IgD-negative memory B cell (primary cell): ENCODE data around the gene IL1RL2. TPM values are rescaled to one million over a fixed set of nuclear protein-coding genes. Genes with fewer than 3 reads are reported as not detected.

Experiments
- H3K27ac Mint-ChIP-seq, 3 donors: one replicate each; pipeline ENCODE4 v1.8.0; 2020 to 2022; ENCODE audit warnings: mild to moderate bottlenecking in 3 of 3, mixed read lengths in 3 of 3, moderate library complexity in 1 of 3
- H3K27me3 Mint-ChIP-seq: one replicate; pipeline ENCODE4 v1.8.0; 2021; ENCODE audit warnings: mixed read lengths
- H3K36me3 Mint-ChIP-seq: one replicate; pipeline ENCODE4 v1.8.0; 2020; ENCODE audit warnings: mild to moderate bottlenecking, mixed read lengths
- H3K4me1 Mint-ChIP-seq, 3 donors: one replicate each; pipeline ENCODE4 v1.8.0; 2020 to 2022; ENCODE audit warnings: mixed read lengths in 3 of 3, mild to moderate bottlenecking in 1 of 3
- H3K4me3 Mint-ChIP-seq, 4 donors: one replicate each; pipeline ENCODE4 v1.8.0; 2020 to 2022; ENCODE audit warnings: mild to moderate bottlenecking in 4 of 4, mixed read lengths in 4 of 4, moderate library complexity in 3 of 4
- H3K9me3 Mint-ChIP-seq, 3 donors: one replicate each; pipeline ENCODE4 v1.8.0; 2020 to 2021; ENCODE audit warnings: mixed read lengths in 3 of 3, mild to moderate bottlenecking in 1 of 3
- polyA plus RNA-seq: library from polyadenylated mRNA; unstranded; fragments of 300-500 nt; fragmentation: Illumina TruSeq; gene quantifications from one replicate; pipeline ENCODE4 v1.2.3, GENCODE V29; 2021

IL1RL2 gene
- polyA plus RNA-seq, 1 donor from 2014 or later, result not detected

DNA sequence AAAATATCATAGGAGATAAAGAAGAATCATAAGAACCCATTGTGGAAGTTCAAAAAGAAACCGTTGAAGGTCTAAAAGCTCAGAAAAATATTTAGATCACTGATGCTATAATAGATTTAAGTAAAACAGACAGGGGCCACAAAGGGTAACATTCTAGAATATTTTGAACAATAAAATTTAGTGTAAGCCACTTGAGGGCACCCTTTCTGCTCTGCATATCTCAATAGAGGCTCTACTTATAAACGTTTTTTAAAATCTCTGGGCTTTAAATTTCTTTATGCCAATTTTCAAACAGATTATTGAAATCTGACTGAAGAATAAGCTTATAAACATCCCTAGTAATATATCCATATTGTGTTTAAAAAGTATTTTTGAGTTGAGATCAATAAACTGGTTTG is 66.9 kb downstream of the IL1RL2 start:
- Mint-ChIP-seq H3K27me3 (peaks cover 21% of the 10 kb centered on the region), H3K27ac (no peak overlapping the region), H3K4me1 (peaks cover 5 to 11% (median 9%) of the 10 kb centered on the region in 3 donors), H3K36me3 (peaks cover 1% of the 10 kb centered on the region), H3K4me3 (no peak overlapping the region), H3K9me3 (no peaks in the 10 kb centered on the region)

DNA sequence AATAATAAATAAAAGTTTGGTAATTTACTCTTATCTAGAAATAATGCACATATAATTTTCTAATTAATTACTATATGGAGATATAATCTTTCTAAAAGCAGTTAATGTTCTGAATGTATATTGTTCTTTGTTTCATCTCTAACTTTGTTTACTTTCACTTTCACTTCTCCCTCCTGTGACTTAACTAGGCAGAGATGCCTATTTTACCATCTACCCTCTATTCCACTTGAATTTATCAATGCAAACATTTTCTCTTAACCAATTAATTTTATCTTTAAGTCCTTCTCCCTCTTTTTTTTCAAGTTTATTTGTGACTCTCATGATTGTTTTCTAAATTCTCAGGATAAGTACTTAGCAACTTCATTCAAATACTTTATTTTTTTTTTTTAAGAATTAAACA is 69.5 kb downstream of the IL1RL2 start:
- Mint-ChIP-seq H3K9me3 (no peaks in the 10 kb centered on the region), H3K4me3 (no peak overlapping the region), H3K36me3 (peaks cover 1% of the 10 kb centered on the region), H3K27ac (no peak overlapping the region), H3K27me3 (peaks cover 14% of the 10 kb centered on the region), H3K4me1 (peaks cover 2 to 5% (median 2%) of the 10 kb centered on the region in 3 donors)

DNA sequence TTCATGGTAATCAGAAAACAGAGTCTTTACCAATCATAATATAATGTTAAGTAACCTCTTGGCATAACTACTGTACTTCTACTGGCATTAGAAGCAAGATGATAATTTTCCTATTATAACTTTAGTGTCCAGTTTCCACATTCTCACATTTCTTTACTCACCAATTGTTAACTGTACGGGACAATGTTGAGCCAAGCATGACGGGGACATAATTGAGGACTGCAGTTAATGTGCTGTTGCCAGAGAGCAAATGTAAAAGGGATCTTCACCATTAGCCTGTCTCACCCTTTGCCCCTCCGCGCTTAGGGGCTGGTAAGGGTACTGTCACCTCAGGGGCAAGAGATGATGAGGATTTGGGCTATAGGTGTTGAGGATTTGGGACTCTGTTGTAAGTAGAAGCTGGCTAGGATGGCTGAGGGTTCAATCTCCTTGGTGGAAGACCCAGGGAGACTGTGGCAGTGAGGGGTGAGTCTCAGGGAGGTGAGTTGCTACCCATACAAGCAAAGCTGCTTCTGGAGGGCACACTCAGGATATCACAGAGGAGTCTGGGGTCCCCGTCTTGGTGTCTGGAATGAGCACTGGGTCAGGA is 70.1 kb downstream of the IL1RL2 start:
- no peaks in the 10 kb centered on the region for H3K9me3 Mint-ChIP-seq
- H3K36me3 Mint-ChIP-seq, result peaks cover 1% of the 10 kb centered on the region
- H3K4me3 Mint-ChIP-seq, result no peak overlapping the region
- peaks cover 11% of the 10 kb centered on the region for H3K27me3 Mint-ChIP-seq
- H3K27ac Mint-ChIP-seq, result no peak overlapping the region
- peaks cover 0 to 2% (median 2%) of the 10 kb centered on the region in 3 donors for H3K4me1 Mint-ChIP-seq

DNA sequence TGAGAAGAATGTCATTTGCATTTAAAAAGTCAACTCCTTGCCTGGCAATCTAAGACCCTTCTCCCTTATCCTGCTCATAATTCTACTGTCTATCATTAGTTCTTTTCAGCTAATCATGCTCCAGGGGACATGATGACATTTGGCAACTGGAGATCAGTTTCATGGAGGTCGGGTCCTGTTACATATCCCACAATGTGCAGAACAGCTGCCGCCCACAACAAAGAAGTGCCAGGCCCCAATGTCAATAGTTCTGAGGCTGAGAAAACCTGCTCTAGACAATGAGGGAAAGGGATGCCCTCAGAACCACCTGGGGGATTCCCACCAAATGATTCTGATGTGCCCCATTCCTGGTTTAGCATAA is 71.2 kb downstream of the IL1RL2 start:
- Mint-ChIP-seq H3K27ac (no peak overlapping the region), H3K4me3 (no peak overlapping the region), H3K9me3 (no peaks in the 10 kb centered on the region), H3K27me3 (peaks cover 8% of the 10 kb centered on the region), H3K4me1 (peaks cover 0 to 2% (median 2%) of the 10 kb centered on the region in 3 donors), H3K36me3 (peaks cover 1% of the 10 kb centered on the region)

DNA sequence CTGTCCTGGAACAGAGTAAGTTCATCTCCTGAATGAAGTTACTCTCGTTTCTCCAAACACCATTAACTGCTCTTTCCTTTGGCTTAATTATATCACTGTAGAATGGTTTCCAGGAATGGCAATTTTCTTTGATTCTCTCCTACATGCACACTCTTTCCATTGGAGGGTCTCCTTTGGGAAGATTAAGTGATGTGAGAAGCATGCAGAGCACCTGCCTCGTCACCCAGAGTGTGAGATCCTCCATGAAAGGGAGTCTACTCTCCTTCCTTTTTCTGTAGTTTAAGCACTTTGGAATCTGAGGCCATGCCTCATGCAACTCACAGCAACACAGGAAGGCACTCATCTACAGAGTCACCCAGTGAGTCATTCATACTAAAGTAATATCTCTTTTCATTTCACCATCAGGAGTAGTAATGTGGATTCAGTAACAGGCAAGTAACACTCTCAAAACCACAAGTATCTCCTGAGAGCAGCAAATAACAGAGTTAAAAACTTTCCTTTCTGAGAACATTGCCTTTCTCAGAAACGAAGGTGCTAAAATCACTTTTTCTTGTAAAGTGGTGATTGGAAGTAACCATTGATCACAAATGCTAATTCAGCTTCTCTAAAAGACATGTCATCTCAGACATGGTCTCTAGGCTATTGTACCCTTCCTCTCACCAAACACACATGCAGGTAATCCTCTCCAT is 71.7 kb downstream of the IL1RL2 start:
- peaks cover 11% of the 10 kb centered on the region for H3K27me3 Mint-ChIP-seq
- peaks cover 1% of the 10 kb centered on the region for H3K36me3 Mint-ChIP-seq
- peaks cover 0 to 2% (median 2%) of the 10 kb centered on the region in 3 donors for H3K4me1 Mint-ChIP-seq
- H3K4me3 Mint-ChIP-seq, result no peak overlapping the region
- H3K27ac Mint-ChIP-seq, result no peak overlapping the region
- no peaks in the 10 kb centered on the region for H3K9me3 Mint-ChIP-seq

DNA sequence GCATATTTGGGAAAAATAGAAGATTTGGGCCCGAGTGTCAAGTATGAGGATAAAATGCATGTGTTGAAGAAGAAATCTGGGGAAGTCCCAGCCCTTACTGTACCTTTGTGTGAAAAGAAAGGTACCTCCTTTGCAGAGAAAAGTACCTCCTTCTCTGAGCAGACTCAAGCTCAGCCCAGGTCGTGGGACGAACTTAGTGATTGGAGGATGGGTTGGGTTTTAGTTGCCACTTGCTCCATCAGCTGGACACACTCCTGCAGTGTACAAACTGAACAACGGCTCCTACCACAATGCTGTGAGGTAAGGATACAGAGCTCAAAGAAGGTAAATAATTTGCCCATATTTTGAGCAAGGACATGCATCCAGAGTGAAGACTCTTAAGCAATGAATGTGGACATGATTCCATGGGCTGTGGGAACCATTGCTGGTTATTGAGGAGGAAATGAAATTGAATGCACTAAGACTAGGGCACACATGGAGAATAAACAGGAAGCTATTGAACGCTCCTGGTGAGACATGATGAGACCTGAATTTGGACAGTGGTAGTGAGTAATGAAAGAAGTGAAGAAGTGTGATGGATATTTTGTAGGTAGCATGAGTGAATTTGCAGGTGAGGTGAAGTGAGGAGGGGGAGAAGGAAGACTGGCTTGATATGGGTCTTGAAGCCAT is 74.8 kb downstream of the IL1RL2 start:
- H3K9me3 Mint-ChIP-seq, result no peaks in the 10 kb centered on the region
- H3K27me3 Mint-ChIP-seq, result peaks cover 16% of the 10 kb centered on the region
- H3K27ac Mint-ChIP-seq, result no peak overlapping the region
- no peak overlapping the region for H3K4me3 Mint-ChIP-seq
- no peaks in the 10 kb centered on the region for H3K36me3 Mint-ChIP-seq
- H3K4me1 Mint-ChIP-seq, result no peaks in the 10 kb centered on the region

DNA sequence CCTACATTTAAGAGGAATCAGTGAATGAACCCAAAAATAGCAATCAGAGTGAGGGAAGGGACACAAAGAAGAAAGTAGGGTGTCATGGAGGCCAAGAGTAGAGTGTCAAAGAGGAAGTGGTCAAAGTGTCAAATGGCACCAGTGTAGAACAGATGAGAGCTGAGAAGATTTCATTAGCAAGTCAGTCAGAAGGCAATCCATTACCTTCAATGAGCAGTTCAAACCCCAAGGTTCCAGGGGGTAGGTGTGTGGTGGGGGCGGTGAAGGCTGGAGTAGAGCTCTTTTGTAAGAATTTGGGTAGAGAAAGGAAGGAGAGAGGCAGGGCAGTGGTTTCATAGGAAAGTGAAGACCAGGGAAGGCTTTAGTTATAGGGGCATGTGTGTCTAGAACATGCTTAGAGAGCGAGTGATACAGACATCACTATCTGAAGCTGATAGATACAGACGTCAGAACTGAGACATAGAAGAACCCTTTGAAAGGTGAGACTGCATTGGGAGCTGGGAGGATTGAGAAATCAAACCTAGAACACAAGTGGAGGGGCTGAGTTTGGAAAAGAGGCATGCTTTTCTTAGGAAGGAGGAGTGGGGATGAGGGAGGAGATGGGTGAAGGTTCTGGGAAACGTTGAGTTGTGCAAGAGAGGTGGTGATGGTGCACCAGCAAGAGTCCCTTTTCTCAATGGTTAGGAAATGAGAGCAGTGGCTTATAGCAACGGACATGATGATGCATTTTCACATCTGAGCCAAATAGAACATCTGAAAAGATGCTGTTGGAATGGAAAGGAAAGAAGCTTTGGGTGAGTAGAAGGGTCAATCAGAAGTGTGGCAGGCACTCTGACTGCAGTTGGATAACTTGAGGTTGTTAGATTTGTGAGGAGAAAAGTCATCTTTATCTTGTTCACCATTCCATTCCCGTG is 75.7 kb downstream of the IL1RL2 start:
- Mint-ChIP-seq H3K9me3 (no peaks in the 10 kb centered on the region), H3K4me3 (no peak overlapping the region), H3K27ac (no peak overlapping the region), H3K4me1 (no peaks in the 10 kb centered on the region), H3K36me3 (no peaks in the 10 kb centered on the region), H3K27me3 (peaks cover 16% of the 10 kb centered on the region)

DNA sequence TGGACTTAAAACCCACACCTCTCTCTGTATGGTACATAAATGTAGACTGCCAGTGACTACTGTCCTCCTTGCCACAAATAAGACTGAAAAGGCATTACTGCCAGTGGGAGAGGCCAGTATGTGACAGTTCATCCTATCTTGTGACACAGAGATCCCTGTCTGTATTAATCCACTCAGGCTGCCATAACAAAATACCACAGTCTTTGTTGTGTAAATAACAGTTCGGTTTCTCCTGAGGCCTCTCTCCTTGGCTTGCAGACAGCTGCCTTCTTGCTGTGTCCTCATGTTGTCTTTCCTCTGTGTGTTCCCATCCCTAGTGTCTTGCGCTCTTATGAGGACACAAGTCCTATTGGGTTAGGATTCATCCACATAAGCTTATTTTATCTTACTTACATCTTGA is 78.1 kb downstream of the IL1RL2 start:
- no peaks in the 10 kb centered on the region for H3K9me3 Mint-ChIP-seq
- peaks cover 13% of the 10 kb centered on the region for H3K27me3 Mint-ChIP-seq
- no peaks in the 10 kb centered on the region for H3K4me1 Mint-ChIP-seq
- no peaks in the 10 kb centered on the region for H3K36me3 Mint-ChIP-seq
- no peak overlapping the region for H3K4me3 Mint-ChIP-seq
- H3K27ac Mint-ChIP-seq, result no peak overlapping the region

DNA sequence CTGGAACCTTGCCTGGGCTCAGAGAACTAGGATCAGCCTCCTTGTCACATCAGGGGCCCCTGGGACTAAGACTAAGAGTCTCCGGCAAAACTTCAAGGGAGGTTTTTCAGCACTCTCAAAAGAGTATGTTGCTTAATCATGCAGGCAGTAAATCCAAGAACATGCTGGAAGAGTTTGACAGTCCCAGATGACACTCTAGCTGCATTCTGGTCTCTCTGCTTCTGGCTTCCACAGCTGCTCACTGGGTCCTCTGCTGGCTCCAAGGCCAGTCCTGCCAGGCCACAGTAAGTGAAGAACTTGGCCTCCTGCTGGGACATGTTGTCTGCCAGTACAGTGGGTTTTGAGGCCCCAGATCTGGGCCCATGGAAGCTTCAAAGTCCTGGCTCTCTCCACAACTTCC is 79.4 kb downstream of the IL1RL2 start:
- H3K36me3 Mint-ChIP-seq, result no peaks in the 10 kb centered on the region
- H3K4me1 Mint-ChIP-seq, result no peaks in the 10 kb centered on the region
- H3K27me3 Mint-ChIP-seq, result peaks cover 15% of the 10 kb centered on the region
- no peak overlapping the region for H3K27ac Mint-ChIP-seq
- H3K9me3 Mint-ChIP-seq, result no peaks in the 10 kb centered on the region
- H3K4me3 Mint-ChIP-seq, result no peak overlapping the region

DNA sequence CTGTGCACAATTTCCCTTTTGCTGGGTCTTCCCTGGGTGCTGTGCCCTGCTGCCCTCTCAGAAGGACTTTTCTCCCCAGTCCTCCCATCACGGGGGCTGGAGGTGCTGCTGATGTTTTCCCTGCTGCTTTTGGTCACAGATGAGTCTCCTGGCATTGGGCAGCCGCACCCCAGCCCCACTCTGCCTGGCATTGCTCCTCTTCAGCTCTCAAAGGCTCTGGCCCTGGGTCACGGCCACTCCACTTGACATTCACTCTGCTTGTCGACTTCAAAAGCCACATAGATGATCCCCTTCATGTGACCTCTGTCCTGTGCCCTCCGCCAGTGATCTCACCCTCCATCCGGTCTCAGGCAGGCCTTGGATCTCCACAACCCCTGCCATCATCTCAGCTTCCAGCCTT is 81.0 kb downstream of the IL1RL2 start:
- peaks cover 23% of the 10 kb centered on the region for H3K27me3 Mint-ChIP-seq
- H3K27ac Mint-ChIP-seq, result no peak overlapping the region
- H3K4me3 Mint-ChIP-seq, result no peak overlapping the region
- peaks cover 3 to 6% (median 4%) of the 10 kb centered on the region in 3 donors for H3K4me1 Mint-ChIP-seq
- no peaks in the 10 kb centered on the region for H3K9me3 Mint-ChIP-seq
- no peaks in the 10 kb centered on the region for H3K36me3 Mint-ChIP-seq

DNA sequence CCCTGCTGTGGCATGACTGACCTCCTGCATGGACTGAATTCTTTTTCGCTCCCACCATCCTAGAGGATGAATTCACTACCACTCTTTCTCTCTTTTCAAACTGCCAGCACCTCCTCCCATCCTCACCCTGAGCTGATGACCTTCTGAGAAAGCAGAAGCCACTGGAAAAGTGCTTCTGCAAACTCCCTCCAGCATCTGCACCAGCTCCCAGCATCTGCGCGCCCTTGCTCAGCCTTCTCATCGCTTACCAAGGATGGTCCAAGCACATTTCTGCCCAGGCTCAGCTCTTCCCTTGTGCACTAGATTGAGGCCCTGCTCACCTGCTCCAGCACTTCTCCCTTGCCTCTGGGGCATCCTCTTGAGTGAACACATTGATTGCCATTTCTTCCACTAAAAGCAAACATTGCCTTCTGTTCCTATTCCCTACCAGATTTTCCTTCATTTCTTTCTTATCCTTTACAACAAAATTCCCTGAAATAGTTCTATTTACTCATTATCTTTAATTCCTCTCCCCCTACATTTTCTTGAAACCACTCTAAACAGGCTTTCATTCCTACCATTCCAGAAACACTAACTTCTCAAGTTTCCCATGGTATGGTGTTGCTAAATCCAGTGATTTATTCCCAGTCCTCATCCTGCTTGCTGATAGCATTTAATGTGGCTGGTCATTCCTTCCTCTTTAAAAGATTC is 81.8 kb downstream of the IL1RL2 start:
- H3K4me3 Mint-ChIP-seq, result no peak overlapping the region
- peaks cover 3 to 6% (median 4%) of the 10 kb centered on the region in 3 donors for H3K4me1 Mint-ChIP-seq
- no peaks in the 10 kb centered on the region for H3K9me3 Mint-ChIP-seq
- H3K27me3 Mint-ChIP-seq, result peaks cover 19% of the 10 kb centered on the region
- H3K27ac Mint-ChIP-seq, result no peak overlapping the region
- no peaks in the 10 kb centered on the region for H3K36me3 Mint-ChIP-seq

DNA sequence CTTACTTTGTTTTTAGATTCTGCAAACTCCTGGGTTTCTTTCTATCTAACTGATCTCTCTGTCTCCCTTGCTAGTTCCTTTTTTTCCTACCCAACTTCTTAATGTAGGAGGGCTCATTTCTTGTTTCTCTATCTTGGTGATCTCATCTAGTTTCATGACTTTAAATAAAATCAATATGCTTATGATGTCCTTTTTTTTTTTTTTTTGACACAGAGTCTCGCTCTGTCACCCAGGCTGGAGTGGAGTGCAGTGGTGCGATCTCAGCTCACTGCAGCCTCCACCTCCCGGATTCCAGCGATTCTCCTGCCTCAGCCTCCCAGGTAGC is 82.3 kb downstream of the IL1RL2 start:
- H3K4me1 Mint-ChIP-seq, result peaks cover 3 to 6% (median 4%) of the 10 kb centered on the region in 3 donors
- no peak overlapping the region for H3K27ac Mint-ChIP-seq
- no peaks in the 10 kb centered on the region for H3K36me3 Mint-ChIP-seq
- H3K9me3 Mint-ChIP-seq, result no peaks in the 10 kb centered on the region
- no peak overlapping the region for H3K4me3 Mint-ChIP-seq
- H3K27me3 Mint-ChIP-seq, result peaks cover 18% of the 10 kb centered on the region

DNA sequence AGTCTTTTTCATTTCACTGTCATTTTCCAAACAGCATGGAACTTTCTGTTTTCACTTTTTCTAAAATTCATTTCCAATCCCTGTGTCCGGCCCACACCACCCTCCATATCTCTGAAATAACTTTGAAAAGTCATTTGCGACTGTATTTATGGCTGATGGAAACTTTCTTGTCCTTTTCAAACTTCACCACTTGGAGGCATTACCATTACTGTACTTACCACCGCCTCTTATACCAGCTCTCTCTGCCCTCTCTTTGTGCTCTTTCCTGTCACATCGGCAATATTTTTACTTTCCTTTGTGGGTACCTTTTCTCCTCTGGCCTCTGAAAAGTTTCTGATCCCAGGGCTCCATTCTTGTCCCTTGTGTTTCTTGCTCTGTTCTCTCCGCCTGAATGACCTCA is 85.0 kb downstream of the IL1RL2 start:
- Mint-ChIP-seq H3K36me3 (no peaks in the 10 kb centered on the region), H3K27ac (peak overlapping the region in 1 of 3 donors; percentile 58), H3K27me3 (peaks cover 22% of the 10 kb centered on the region), H3K4me1 (peaks cover 3 to 6% (median 4%) of the 10 kb centered on the region in 3 donors), H3K9me3 (peaks cover 0 to 8% (median 3%) of the 10 kb centered on the region in 3 donors), H3K4me3 (no peak overlapping the region)

DNA sequence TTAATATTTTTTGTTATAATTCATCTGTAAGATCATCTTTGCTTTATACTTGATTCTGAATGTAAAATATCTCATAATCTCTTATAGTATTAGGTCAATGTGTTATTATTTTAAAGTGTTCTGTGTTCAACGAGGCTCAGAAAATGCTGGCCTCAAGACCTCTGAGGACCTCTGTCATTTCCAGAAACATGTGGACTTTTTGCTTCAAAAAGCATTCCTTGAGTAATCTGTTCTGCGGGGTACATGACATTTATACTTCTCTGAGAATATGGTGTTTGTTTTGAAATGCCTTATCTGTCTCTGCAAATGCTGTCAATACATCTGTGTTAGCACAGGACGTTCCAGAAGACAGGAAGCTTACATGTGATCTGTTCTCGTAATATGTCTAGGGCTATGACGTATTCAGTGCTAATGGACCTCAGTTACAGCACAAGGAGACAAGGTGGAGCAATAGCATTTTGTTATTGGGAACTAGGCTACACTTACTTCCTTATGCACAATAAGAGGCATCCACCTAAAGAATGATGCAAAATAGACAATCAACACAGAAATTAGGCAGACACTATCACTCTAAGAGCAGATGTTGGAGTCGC is 86.9 kb downstream of the IL1RL2 start:
- peaks cover 0 to 8% (median 3%) of the 10 kb centered on the region in 3 donors for H3K9me3 Mint-ChIP-seq
- H3K36me3 Mint-ChIP-seq, result no peaks in the 10 kb centered on the region
- peaks cover 3 to 6% (median 4%) of the 10 kb centered on the region in 3 donors for H3K4me1 Mint-ChIP-seq
- no peak overlapping the region for H3K27ac Mint-ChIP-seq
- peaks cover 22% of the 10 kb centered on the region for H3K27me3 Mint-ChIP-seq
- no peak overlapping the region for H3K4me3 Mint-ChIP-seq
